ENCODE measurements around the gene HHIP. TPM values are rescaled to one million over a fixed set of nuclear protein-coding genes. Genes with fewer than 3 reads are reported as not detected.
A peak's percentile ranks its signal among the peaks of the same experiment; 100 is the strongest.

The HHIP gene
- total RNA-seq, 4 donors from 2014 or later = 0.25 to 0.70 (median 0.28) TPM

DNA sequence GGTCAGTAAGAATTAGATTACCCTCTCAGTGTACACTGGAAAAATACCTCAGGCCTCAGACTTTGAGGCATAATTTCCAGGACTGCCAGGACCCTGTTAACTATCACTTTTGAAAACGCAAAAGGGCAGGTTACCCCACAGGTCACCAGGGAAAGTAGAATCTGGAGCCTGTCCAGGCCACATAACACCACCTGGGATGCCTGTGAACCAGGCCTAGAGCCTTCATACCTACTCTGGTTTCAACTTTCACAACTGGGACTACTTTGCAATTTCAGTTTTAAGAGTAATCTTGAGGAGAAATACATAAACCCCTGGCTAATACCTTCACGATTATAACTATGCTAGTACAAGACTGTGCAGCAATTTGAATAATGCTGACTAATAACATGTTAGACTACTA lies 132.4 kb downstream of the HHIP start:
- Histone ChIP-seq H3K27me3 (no peaks in the 10 kb centered on the region), H3K4me3 (no peak overlapping the region), H3K27ac (no peak overlapping the region), H3K36me3 (no peaks in the 10 kb centered on the region), H3K4me1 (no peaks in the 10 kb centered on the region), H3K9me3 (no peaks in the 10 kb centered on the region)
- DNase-seq = no peak
- intact Hi-C loops (cut with DNase I; ENCODE audit: low total_unique reads) (no loop called here), in situ Hi-C loops (cut with MboI; ENCODE audit: low sequenced_read_pairs in 4 of 4) (no loop called here)
- no peak for TF ChIP-seq POLR2A (IDR thresholded peaks at IDR 0.05)
- TF ChIP-seq, protein P1, sequence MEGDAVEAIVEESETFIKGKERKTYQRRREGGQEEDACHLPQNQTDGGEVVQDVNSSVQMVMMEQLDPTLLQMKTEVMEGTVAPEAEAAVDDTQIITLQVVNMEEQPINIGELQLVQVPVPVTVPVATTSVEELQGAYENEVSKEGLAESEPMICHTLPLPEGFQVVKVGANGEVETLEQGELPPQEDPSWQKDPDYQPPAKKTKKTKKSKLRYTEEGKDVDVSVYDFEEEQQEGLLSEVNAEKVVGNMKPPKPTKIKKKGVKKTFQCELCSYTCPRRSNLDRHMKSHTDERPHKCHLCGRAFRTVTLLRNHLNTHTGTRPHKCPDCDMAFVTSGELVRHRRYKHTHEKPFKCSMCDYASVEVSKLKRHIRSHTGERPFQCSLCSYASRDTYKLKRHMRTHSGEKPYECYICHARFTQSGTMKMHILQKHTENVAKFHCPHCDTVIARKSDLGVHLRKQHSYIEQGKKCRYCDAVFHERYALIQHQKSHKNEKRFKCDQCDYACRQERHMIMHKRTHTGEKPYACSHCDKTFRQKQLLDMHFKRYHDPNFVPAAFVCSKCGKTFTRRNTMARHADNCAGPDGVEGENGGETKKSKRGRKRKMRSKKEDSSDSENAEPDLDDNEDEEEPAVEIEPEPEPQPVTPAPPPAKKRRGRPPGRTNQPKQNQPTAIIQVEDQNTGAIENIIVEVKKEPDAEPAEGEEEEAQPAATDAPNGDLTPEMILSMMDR (IDR thresholded peaks at IDR 0.05 in 4 of 5, conservative IDR thresholded peaks at IDR 0.05 in 1 of 5) = no peak
- no peak for ATAC-seq

DNA sequence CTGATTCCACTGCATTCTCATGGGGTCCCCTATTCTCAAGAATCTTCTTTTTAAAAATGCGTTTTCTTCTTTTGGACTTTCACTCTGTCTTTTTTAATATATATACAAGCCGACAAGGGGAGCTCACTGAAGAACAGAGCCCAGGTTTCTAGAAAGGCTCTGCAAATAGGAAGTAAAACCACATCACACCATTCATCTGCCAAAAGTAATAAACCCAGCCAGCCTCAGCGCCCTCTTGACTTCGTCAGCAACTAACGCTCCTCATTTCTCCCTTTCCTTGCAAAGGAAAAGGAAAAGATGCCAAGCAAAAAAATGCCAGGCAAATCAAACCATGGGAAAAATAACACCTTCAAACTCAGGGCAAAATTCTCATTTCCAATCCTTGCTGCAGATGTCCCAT lies 136.4 kb downstream of the HHIP start:
- H3K4me3 ChIP-seq = no peak overlapping the region
- no peak overlapping the region for H3K27ac ChIP-seq
- H3K9me3 ChIP-seq = no peaks in the 10 kb centered on the region
- H3K27me3 ChIP-seq = no peaks in the 10 kb centered on the region
- intact Hi-C loops (cut with DNase I; ENCODE audit: low total_unique reads) = no loop called here
- no peak for ATAC-seq
- no peaks in the 10 kb centered on the region for H3K4me1 ChIP-seq
- in situ Hi-C loops (cut with MboI; ENCODE audit: low sequenced_read_pairs in 4 of 4) = no loop called here
- TF ChIP-seq, protein P1 (IDR thresholded peaks at IDR 0.05 in 4 of 5, conservative IDR thresholded peaks at IDR 0.05 in 1 of 5) = no peak
- no peak for TF ChIP-seq POLR2A (IDR thresholded peaks at IDR 0.05)
- no peak for DNase-seq
- no peaks in the 10 kb centered on the region for H3K36me3 ChIP-seq

DNA sequence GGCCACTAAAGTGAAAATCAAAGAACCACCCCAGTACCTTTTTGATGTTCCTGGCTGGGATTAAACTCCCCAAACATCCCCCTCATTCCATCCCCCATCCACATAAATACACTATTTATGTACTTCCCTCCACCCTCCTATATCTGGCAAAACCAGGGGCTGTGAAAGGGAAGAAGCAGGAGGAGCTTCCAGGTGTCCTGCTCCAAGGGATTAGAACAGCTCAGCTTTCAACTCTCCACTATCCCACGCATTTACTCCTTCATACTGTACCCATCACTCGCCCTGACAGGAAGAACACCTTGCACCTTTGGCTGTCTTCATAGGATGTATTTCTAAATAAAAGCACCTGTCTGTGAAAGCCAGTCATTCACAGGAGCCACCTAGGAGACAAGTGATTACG lies 140.0 kb downstream of the HHIP start:
- no peak for ATAC-seq
- H3K27ac ChIP-seq = no peak overlapping the region

DNA sequence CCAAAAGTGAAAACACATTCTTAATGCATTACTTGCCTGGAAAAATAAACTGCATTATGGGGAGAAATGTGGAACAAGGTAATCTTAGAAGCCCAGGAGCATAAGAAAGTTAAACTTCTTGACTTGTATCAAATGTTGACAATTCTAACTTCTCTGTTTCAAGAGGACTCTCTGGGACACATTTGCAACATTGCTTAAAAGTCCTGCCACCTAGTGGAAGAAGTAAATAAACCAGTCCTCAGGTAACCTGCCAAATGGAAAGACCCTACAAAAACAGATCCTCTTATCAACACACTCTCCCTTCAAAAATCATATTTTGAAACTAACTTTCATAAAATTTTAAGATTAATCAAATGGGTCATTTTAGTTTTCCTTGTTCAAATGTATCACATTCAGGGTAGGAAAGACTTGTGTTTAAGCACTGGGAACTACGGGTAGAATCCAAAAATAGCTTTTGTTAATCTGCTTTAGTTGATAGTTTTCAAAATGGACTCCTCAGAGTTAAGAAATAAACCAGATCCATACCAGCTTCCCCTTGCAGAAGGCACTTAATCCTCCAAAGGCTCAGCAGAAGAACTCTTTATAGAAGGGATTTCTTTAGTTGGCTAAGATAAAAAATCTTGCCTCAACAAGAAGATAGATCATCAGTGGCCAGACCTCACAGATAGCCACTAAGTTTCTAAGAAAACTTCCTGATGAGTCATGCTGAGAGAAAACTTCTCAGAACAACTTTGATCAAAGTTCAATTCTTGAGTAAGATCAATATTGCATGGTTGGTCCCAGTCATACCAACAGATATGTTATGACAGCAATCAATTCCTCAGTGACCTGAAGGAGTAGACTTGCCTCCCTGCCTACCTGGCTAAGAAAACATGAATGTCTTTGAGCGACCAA lies 141.7 kb downstream of the HHIP start:
- no peaks in the 10 kb centered on the region for H3K4me1 ChIP-seq
- H3K36me3 ChIP-seq = no peaks in the 10 kb centered on the region
- no peak overlapping the region for H3K27ac ChIP-seq
- ATAC-seq (no peak), DNase-seq (no peak)
- no peaks in the 10 kb centered on the region for H3K9me3 ChIP-seq
- no peaks in the 10 kb centered on the region for H3K27me3 ChIP-seq
- TF ChIP-seq, protein P1 (IDR thresholded peaks at IDR 0.05 in 4 of 5, conservative IDR thresholded peaks at IDR 0.05 in 1 of 5) = peak in 2 of 5 experiments; percentile 11 to 30
- TF ChIP-seq POLR2A (IDR thresholded peaks at IDR 0.05) = no peak
- intact Hi-C loops (cut with DNase I; ENCODE audit: low total_unique reads) (no loop called here), in situ Hi-C loops (cut with MboI; ENCODE audit: low sequenced_read_pairs in 4 of 4) (no loop called here)
- no peak overlapping the region for H3K4me3 ChIP-seq

More for the DNA sequence above, 140.0 kb downstream of the HHIP start:
- H3K4me1 ChIP-seq = no peaks in the 10 kb centered on the region
- no peaks in the 10 kb centered on the region for H3K9me3 ChIP-seq
- H3K36me3 ChIP-seq = no peaks in the 10 kb centered on the region
- no peak for TF ChIP-seq POLR2A (IDR thresholded peaks at IDR 0.05)
- TF ChIP-seq, protein P1 (IDR thresholded peaks at IDR 0.05 in 4 of 5, conservative IDR thresholded peaks at IDR 0.05 in 1 of 5) = no peak
- no peak for DNase-seq
- H3K27me3 ChIP-seq = no peaks in the 10 kb centered on the region
- intact Hi-C loops (cut with DNase I; ENCODE audit: low total_unique reads) (no loop called here), in situ Hi-C loops (cut with MboI; ENCODE audit: low sequenced_read_pairs in 4 of 4) (no loop called here)
- no peak overlapping the region for H3K4me3 ChIP-seq
